ENCODE data around the gene PLOD1. TPM values are rescaled to one million over a fixed set of nuclear protein-coding genes. Genes with fewer than 3 reads are reported as not detected.

Gene PLOD1
- polyA plus RNA-seq, 1 donor (not counting 4 experiments of a cell fraction or from before 2014, with no cell fraction given) = 63.6 TPM

DNA sequence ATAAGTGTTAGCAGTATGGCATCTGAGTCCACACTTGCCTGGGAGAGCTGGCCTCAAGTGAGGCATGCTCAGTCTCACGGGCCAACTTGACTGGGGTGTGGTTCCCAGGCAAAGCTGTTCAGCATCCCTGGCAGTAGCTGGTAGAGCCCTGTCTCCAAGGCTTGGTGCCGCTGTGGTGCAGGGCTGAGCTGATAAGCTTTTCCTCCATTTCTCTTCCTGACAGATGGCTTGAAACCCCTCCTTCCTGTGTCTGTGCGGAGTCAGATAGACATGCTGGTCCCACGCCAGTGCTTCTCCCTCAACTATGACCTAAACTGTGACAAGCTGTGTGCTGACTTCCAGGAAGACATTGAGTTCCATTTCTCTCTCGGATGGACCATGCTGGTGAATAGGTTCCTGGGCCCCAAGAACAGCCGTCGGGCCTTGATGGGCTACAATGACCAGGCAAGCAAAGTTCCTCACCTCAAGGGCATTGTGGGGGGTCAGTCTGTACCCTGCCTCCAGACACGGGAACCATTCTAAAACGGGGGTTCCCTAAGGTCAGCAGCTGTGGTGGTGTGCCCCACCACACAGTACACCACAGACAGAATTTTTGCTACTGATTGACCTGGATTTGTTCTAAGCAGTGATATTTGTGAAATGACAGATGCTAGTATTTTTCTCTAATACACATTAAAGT, 71.1 kb downstream of the PLOD1 start:
- Histone ChIP-seq H3K27ac (ENCODE audit: control insufficient read depth, insufficient read depth, low read length) (no peak overlapping the region), H3K4me3 (ENCODE audit: control insufficient read depth in 2 of 3, extremely low read depth in 1 of 3, insufficient read depth in 2 of 3, low read depth in 1 of 3, low read length in 3 of 3) (no peak overlapping the region), H2AFZ (ENCODE audit: control insufficient read depth, low read length) (no peak overlapping the region), H3K79me2 (ENCODE audit: control insufficient read depth, insufficient read depth, low read length) (no peaks in the 10 kb centered on the region), H3K36me3 (ENCODE audit: control insufficient read depth in 2 of 2, extremely low read depth in 1 of 2, insufficient read depth in 2 of 2, low read length in 2 of 2) (peaks cover 52 to 70% of the 10 kb centered on the region in 2 experiments), H3K9me1 (ENCODE audit: control insufficient read depth, extremely low read depth, insufficient read depth, low read length) (no peaks in the 10 kb centered on the region), H3K4me1 (ENCODE audit: control insufficient read depth, extremely low read depth, insufficient read depth, low read length) (peaks cover 10% of the 10 kb centered on the region), H3K9ac (ENCODE audit: control insufficient read depth, extremely low read depth, insufficient read depth, low read length) (no peak overlapping the region), H3K4me2 (ENCODE audit: control insufficient read depth, extremely low read depth, insufficient read depth, low read depth, low read length) (no peak overlapping the region), H4K20me1 (ENCODE audit: control insufficient read depth, extremely low read depth, insufficient read depth, low read length) (peaks cover 5% of the 10 kb centered on the region), H3K27me3 (ENCODE audit: control insufficient read depth, extremely low read depth, insufficient read depth, low read length) (no peaks in the 10 kb centered on the region), H3K9me3 (ENCODE audit: control insufficient read depth, low read depth, low read length) (no peaks in the 10 kb centered on the region)
- TF ChIP-seq CTCF (optimal IDR thresholded peaks at IDR 0.05 in 1 of 3, IDR thresholded peaks at IDR 0.05 in 1 of 3, conservative IDR thresholded peaks at IDR 0.05 in 1 of 3; ENCODE audit: extremely low read depth in 1 of 3, insufficient read depth in 2 of 3, low read length in 3 of 3) (no peak), EZH2 (IDR thresholded peaks at IDR 0.05; ENCODE audit: low read length) (no peak)
- FAIRE-seq = no peak
- DNase-seq (ENCODE audit: low read depth, low spot score) = no peak
- dilution Hi-C loops (cut with MboI; ENCODE audit: extremely low pct_ligation_motif_present, low sequenced_read_pairs) = no loop called here

DNA sequence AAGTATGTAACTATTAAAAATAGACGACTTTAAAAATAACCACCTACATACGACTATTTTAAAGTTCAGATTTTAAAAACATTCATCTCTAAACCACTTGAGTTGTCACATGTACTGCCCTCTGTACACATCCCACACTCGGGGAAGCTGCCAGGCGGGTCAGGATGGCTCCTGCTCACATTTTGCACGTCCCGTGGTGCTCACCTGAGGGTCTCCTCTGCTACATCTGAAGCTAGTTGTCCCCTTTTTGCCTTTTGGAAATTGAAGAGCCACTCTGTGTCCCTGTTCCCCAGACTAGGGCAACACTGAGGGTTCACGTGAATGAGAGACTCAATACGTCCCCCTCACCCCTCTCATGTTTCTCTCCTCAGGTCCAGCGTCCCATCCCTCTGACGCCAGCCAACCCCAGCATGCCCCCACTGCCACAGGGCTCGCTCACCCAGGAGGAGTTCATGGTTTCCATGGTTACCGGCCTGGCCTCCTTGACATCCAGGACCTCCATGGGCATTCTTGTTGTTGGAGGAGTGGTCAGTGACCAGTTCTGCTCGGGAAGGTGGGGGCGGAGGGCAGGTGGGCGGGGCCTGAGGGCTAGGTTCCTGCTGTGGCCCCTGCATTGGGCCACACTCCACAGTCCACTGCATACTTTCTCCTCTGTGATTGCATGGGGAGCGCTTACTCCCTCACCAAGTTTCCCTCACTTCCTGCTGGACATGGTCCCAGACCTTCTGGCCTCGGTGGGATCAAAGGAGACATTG, 71.8 kb downstream of the PLOD1 start:
- no peaks in the 10 kb centered on the region for H3K27me3 ChIP-seq (ENCODE audit: control insufficient read depth, extremely low read depth, insufficient read depth, low read length)
- peaks cover 5% of the 10 kb centered on the region for H4K20me1 ChIP-seq (ENCODE audit: control insufficient read depth, extremely low read depth, insufficient read depth, low read length)
- TF ChIP-seq CTCF (optimal IDR thresholded peaks at IDR 0.05 in 1 of 3, IDR thresholded peaks at IDR 0.05 in 1 of 3, conservative IDR thresholded peaks at IDR 0.05 in 1 of 3; ENCODE audit: extremely low read depth in 1 of 3, insufficient read depth in 2 of 3, low read length in 3 of 3) (no peak), EZH2 (IDR thresholded peaks at IDR 0.05; ENCODE audit: low read length) (no peak)
- no peak overlapping the region for H3K27ac ChIP-seq (ENCODE audit: control insufficient read depth, insufficient read depth, low read length)
- no peaks in the 10 kb centered on the region for H3K9me1 ChIP-seq (ENCODE audit: control insufficient read depth, extremely low read depth, insufficient read depth, low read length)
- H2AFZ ChIP-seq (ENCODE audit: control insufficient read depth, low read length) = no peak overlapping the region
- H3K4me3 ChIP-seq (ENCODE audit: control insufficient read depth in 2 of 3, extremely low read depth in 1 of 3, insufficient read depth in 2 of 3, low read depth in 1 of 3, low read length in 3 of 3) = no peak overlapping the region
- peaks cover 54 to 72% of the 10 kb centered on the region in 2 experiments for H3K36me3 ChIP-seq (ENCODE audit: control insufficient read depth in 2 of 2, extremely low read depth in 1 of 2, insufficient read depth in 2 of 2, low read length in 2 of 2)
- H3K9ac ChIP-seq (ENCODE audit: control insufficient read depth, extremely low read depth, insufficient read depth, low read length) = no peak overlapping the region
- DNase-seq (ENCODE audit: low read depth, low spot score) (no peak), FAIRE-seq (no peak)
- dilution Hi-C loops (cut with MboI; ENCODE audit: extremely low pct_ligation_motif_present, low sequenced_read_pairs) = no loop called here
- no peak overlapping the region for H3K4me2 ChIP-seq (ENCODE audit: control insufficient read depth, extremely low read depth, insufficient read depth, low read depth, low read length)
- no peaks in the 10 kb centered on the region for H3K9me3 ChIP-seq (ENCODE audit: control insufficient read depth, low read depth, low read length)
- no peaks in the 10 kb centered on the region for H3K79me2 ChIP-seq (ENCODE audit: control insufficient read depth, insufficient read depth, low read length)
- peaks cover 9% of the 10 kb centered on the region for H3K4me1 ChIP-seq (ENCODE audit: control insufficient read depth, extremely low read depth, insufficient read depth, low read length)
